ENCODE measurements around the gene MOV10. TPM values are rescaled to one million over a fixed set of nuclear protein-coding genes. Genes with fewer than 3 reads are reported as not detected.

The MOV10 gene
- total and polyA plus RNA-seq, 2 of the 13 experiments (the other 11 are each of a cell fraction or from before 2014, with no cell fraction given): 56.4 to 58.2 TPM

GRCh38 chr1:112704934-112705627, 30.6 kb downstream of the MOV10 start (continued):
- TF ChIP-seq MEF2D (CRISPR knock-in tag; IDR thresholded peaks at IDR 0.05) (no peak), ZSCAN25 (CRISPR knock-in tag; IDR thresholded peaks at IDR 0.05) (peak; percentile 58; the same call in 1 of the 2 replicates), ZSCAN30 (CRISPR knock-in tag; IDR thresholded peaks at IDR 0.05) (no peak), STAT5B (CRISPR knock-in tag; IDR thresholded peaks at IDR 0.05) (no peak), PATZ1 (CRISPR knock-in tag; IDR thresholded peaks at IDR 0.05) (peak; percentile 77), ZNF326 (CRISPR knock-in tag; IDR thresholded peaks at IDR 0.05; ENCODE audit: borderline replicate concordance) (no peak), REST (IDR thresholded peaks at IDR 0.05; ENCODE audit: borderline replicate concordance in 1 of 2, low read depth in 1 of 2, low read length in 2 of 2) (no peak), SSRP1 (CRISPR knock-in tag; IDR thresholded peaks at IDR 0.05) (no peak), GMEB2 (CRISPR knock-in tag; IDR thresholded peaks at IDR 0.05; ENCODE audit: low read depth) (no peak), ZKSCAN5 (CRISPR knock-in tag; IDR thresholded peaks at IDR 0.05) (peak; percentile 61; the same call in 1 of the 2 replicates), ZNF609 (CRISPR knock-in tag; IDR thresholded peaks at IDR 0.05; ENCODE audit: borderline replicate concordance) (peak; percentile 53; the same call in 1 of the 2 replicates), MTA1 (CRISPR knock-in tag; IDR thresholded peaks at IDR 0.05; ENCODE audit: borderline replicate concordance) (peak; percentile 43; the same call in 1 of the 2 replicates), ZNF562 (CRISPR knock-in tag; IDR thresholded peaks at IDR 0.05; ENCODE audit: borderline replicate concordance) (no peak), POGZ (CRISPR knock-in tag; IDR thresholded peaks at IDR 0.05) (no peak), NCOA1 (CRISPR knock-in tag; IDR thresholded peaks at IDR 0.05) (no peak), MED8 (CRISPR knock-in tag; IDR thresholded peaks at IDR 0.05; ENCODE audit: insufficient replicate concordance) (no peak), RBFOX2 (IDR thresholded peaks at IDR 0.05; ENCODE audit: low read depth, low read length) (peak; percentile 29; the same call in 1 of the 2 replicates)
